Endothelial cell (in vitro differentiated cells): ENCODE results near the gene FRMD6. TPM values are rescaled to one million over a fixed set of nuclear protein-coding genes. Genes with fewer than 3 reads are reported as not detected.

Experiments
- DNase-seq: peaks from one replicate; pipeline ENCODE4 v3.0.0; 2021; ENCODE audit warnings: low spot score
- H3K27ac Mint-ChIP-seq: one replicate; pipeline ENCODE4 v1.8.0; 2021; ENCODE audit warnings: mixed read lengths, inconsistent platforms; ENCODE audit not compliant: unreplicated experiment
- H3K27me3 Mint-ChIP-seq: one replicate; pipeline ENCODE4 v1.8.0; 2021; ENCODE audit warnings: mild to moderate bottlenecking, moderate library complexity, mixed read lengths, inconsistent platforms; ENCODE audit not compliant: unreplicated experiment
- H3K36me3 Mint-ChIP-seq: one replicate; pipeline ENCODE4 v1.8.0; 2021; ENCODE audit warnings: mild to moderate bottlenecking, low read depth, mixed read lengths, inconsistent platforms; ENCODE audit not compliant: unreplicated experiment
- H3K4me1 Mint-ChIP-seq: one replicate; pipeline ENCODE4 v1.8.0; 2021; ENCODE audit warnings: mild to moderate bottlenecking, mixed read lengths, inconsistent platforms; ENCODE audit not compliant: unreplicated experiment
- H3K4me3 Mint-ChIP-seq: one replicate; pipeline ENCODE4 v1.8.0; 2021; ENCODE audit warnings: mild to moderate bottlenecking, mixed read lengths, inconsistent platforms; ENCODE audit not compliant: unreplicated experiment
- H3K9me3 Mint-ChIP-seq: one replicate; pipeline ENCODE4 v1.8.0; 2021; ENCODE audit warnings: mixed read lengths, inconsistent platforms; ENCODE audit not compliant: unreplicated experiment
- total RNA-seq: library from RNA; stranded (reverse); fragmentation: NEBNext Ultra II Directional; extraction: Animal tissue kit (Norgen Biotek cat#: 25700); gene quantifications from one replicate; pipeline ENCODE4 v1.2.1, GENCODE V29; 2021; ENCODE audit not compliant: unreplicated experiment
- TF ChIP-seq, protein P1 (sequence below): fragments of 200-600 bp; sonication (generic); IDR thresholded peaks from one replicate; pipeline ENCODE4 v1.5.0; 2021; ENCODE audit warnings: antibody characterized with exemption; ENCODE audit not compliant: unreplicated experiment

The FRMD6 gene
- total RNA-seq, 1 donor from 2014 or later = 45.3 TPM

DNA sequence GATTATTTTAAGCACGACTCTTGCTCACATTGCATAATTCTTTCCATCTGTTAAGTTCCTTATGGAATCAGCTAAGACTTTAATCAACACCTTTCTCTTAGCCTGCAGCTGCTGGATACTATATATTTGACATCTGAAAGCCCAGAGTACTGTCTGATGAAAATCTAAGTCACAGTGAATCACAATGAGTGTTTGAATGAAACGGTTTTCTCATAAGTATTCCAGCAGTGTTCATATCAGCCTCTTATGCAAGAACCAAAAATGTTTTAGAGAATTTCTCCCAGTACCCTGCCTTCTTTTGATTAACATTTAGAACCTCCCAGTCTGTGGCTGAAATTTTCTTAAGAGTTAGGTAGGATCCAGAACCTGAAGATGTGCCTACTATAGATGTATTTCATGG, 55.6 kb downstream of the FRMD6 start:
- H3K27ac Mint-ChIP-seq = no peak overlapping the region
- no peaks in the 10 kb centered on the region for H3K9me3 Mint-ChIP-seq
- TF ChIP-seq, protein P1, sequence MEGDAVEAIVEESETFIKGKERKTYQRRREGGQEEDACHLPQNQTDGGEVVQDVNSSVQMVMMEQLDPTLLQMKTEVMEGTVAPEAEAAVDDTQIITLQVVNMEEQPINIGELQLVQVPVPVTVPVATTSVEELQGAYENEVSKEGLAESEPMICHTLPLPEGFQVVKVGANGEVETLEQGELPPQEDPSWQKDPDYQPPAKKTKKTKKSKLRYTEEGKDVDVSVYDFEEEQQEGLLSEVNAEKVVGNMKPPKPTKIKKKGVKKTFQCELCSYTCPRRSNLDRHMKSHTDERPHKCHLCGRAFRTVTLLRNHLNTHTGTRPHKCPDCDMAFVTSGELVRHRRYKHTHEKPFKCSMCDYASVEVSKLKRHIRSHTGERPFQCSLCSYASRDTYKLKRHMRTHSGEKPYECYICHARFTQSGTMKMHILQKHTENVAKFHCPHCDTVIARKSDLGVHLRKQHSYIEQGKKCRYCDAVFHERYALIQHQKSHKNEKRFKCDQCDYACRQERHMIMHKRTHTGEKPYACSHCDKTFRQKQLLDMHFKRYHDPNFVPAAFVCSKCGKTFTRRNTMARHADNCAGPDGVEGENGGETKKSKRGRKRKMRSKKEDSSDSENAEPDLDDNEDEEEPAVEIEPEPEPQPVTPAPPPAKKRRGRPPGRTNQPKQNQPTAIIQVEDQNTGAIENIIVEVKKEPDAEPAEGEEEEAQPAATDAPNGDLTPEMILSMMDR = no peak
- peaks cover 7% of the 10 kb centered on the region for H3K4me1 Mint-ChIP-seq
- no peak overlapping the region for H3K4me3 Mint-ChIP-seq
- no peaks in the 10 kb centered on the region for H3K27me3 Mint-ChIP-seq
- peaks cover 3% of the 10 kb centered on the region for H3K36me3 Mint-ChIP-seq
- DNase-seq = no peak

DNA sequence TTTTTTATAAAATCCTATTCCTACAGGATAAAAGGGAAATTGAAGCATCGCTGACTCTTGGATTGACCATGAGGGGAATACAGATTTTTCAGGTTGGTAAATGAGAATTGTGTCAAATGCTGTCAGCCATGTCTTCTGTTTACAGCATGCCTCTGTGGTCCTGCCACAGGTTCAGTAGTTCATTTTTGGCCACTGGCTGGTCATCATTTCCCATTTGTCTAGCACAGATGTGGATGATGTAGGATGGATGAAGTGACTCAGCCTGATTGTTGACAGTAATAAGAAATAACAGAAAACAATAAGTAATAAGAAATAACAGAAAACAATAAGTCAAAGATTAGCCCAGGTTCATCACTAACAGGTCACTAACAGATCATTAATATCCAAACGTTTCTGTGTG, 59.8 kb downstream of the FRMD6 start:
- DNase-seq = no peak
- no peaks in the 10 kb centered on the region for H3K27me3 Mint-ChIP-seq
- no peaks in the 10 kb centered on the region for H3K4me1 Mint-ChIP-seq
- H3K36me3 Mint-ChIP-seq = peaks cover 8% of the 10 kb centered on the region
- TF ChIP-seq, protein P1 = no peak
- H3K9me3 Mint-ChIP-seq = no peaks in the 10 kb centered on the region
- no peak overlapping the region for H3K4me3 Mint-ChIP-seq
- no peak overlapping the region for H3K27ac Mint-ChIP-seq

DNA sequence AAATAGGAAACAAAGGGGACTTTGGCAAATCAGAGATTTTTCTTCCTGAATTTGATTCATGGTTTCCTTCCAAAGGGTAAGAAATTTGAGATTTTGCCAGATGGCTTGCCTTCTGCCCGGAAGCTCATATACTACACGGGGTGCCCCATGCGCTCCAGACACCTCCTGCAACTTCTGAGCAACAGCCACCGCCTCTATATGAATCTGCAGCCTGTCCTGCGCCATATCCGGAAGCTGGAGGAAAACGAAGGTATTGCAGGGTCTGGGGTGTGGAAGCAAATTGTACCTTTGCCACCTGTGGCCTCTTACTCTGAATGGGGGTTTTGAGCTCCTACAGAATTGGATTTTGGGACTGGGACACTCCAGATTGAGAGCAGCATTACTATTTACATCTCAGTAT, 63.5 kb downstream of the FRMD6 start:
- H3K27ac Mint-ChIP-seq = no peak overlapping the region
- peaks cover 25% of the 10 kb centered on the region for H3K36me3 Mint-ChIP-seq
- H3K27me3 Mint-ChIP-seq = no peaks in the 10 kb centered on the region
- H3K9me3 Mint-ChIP-seq = no peaks in the 10 kb centered on the region
- no peaks in the 10 kb centered on the region for H3K4me1 Mint-ChIP-seq
- no peak overlapping the region for H3K4me3 Mint-ChIP-seq
- TF ChIP-seq, protein P1 = no peak
- no peak for DNase-seq

DNA sequence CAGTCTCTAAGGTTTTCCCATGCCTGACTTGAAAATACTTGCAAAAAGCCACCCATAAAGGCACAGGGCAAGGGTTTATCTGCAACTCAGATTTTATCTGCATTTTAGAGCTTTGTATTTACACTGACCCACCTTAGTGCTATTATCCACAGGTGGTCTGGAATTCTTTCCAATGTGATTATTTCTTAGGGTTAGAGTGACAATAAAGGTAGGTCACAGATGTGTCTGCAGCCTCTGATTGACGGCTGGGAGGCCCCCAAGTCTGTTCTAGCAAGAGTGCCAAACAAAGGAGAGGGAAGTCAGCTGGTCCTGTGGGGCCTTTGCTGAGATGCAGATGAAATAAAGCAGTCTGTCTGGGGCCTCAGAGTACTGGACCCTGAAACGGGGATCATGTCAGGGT, 64.0 kb downstream of the FRMD6 start:
- Mint-ChIP-seq H3K9me3 (no peaks in the 10 kb centered on the region), H3K27ac (no peak overlapping the region), H3K4me1 (no peaks in the 10 kb centered on the region), H3K4me3 (no peak overlapping the region), H3K36me3 (peaks cover 30% of the 10 kb centered on the region), H3K27me3 (no peaks in the 10 kb centered on the region)
- no peak for DNase-seq
- TF ChIP-seq, protein P1 = no peak

DNA sequence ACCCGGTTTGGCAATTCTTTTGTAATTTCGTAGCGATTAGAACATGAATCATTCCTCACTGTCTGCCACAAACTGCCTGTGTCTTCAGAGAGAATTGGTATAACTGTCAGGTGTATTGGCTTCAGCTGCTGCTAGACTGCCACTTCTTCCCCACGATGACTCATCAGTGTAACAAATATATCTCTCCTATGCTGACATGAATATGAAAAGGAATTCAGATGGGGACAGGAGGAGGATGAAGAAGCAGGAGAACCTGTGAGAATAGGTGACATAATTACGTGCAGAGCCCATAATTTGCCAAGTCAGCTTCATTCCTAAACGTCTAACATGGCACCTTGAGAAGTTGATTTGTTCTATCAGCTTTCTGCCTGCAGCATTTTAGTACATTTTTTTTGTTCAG, 64.9 kb downstream of the FRMD6 start:
- H3K27me3 Mint-ChIP-seq = no peaks in the 10 kb centered on the region
- no peak for DNase-seq
- peaks cover 36% of the 10 kb centered on the region for H3K36me3 Mint-ChIP-seq
- no peaks in the 10 kb centered on the region for H3K4me1 Mint-ChIP-seq
- TF ChIP-seq, protein P1 = no peak
- H3K27ac Mint-ChIP-seq = no peak overlapping the region
- H3K9me3 Mint-ChIP-seq = no peaks in the 10 kb centered on the region
- no peak overlapping the region for H3K4me3 Mint-ChIP-seq
